GM12891 (cell line): ENCODE results near the gene AMER3.

Experiments
- POLR2A ChIP-seq: IDR thresholded peaks from 2 replicates; pipeline ENCODE4 v1.6.1; 2011; ENCODE audit warnings: low read depth, low read length, control low read depth
- POLR2AphosphoS5 ChIP-seq: IDR thresholded peaks from 2 replicates; pipeline ENCODE4 v1.6.1; 2011; ENCODE audit warnings: low read depth, low read length, control low read depth
- POU2F2 ChIP-seq: IDR thresholded peaks from 2 replicates; pipeline ENCODE4 v1.6.1; 2011; ENCODE audit warnings: low read depth, mild to moderate bottlenecking, control low read depth, low read length, moderate library complexity
- SPI1 ChIP-seq: IDR thresholded peaks from 2 replicates; pipeline ENCODE4 v1.6.1; 2011; ENCODE audit warnings: low read depth, low read length, control low read depth
- TAF1 ChIP-seq: IDR thresholded peaks from 2 replicates; pipeline ENCODE4 v1.6.1; 2011; ENCODE audit warnings: low read depth, low read length, control low read depth

GRCh38 chr2:130807659-130808385 is 52.5 kb downstream of the AMER3 start:
- TF ChIP-seq POLR2AphosphoS5 (no peak), TAF1 (no peak), POLR2A (no peak), SPI1 (no peak), POU2F2 (no peak)
